RWPE2 (cell line): ENCODE measurements around the gene SEC24C.

ENCODE experiments used
- ATAC-seq: fragments of 200-7000 bp; cut with Tn5 transposase; 3 replicates; pipeline ENCODE4 v1.9.1; 2021; ENCODE audit warnings: low read depth
- DNase-seq: peaks from one replicate; pipeline ENCODE4 v3.0.0-alpha.2; 2020; ENCODE audit warnings: low spot score
- H3K27ac ChIP-seq: fragments of 450-650 bp; 2 replicates; pipeline ENCODE4 v1.5.1; 2017; ENCODE audit warnings: mild to moderate bottlenecking; ENCODE audit not compliant: poor library complexity, severe bottlenecking
- H3K27me3 ChIP-seq: fragments of 250-450 bp; sonication (Bioruptor Pico); 2 replicates; pipeline ENCODE4 v1.5.1; 2021; ENCODE audit warnings: mild to moderate bottlenecking, moderate library complexity; ENCODE audit not compliant: insufficient read depth, poor library complexity, severe bottlenecking
- H3K36me3 ChIP-seq: fragments of 250-450 bp; sonication (Bioruptor Pico); 2 replicates; pipeline ENCODE4 v1.5.1; 2020; ENCODE audit warnings: low read depth, mild to moderate bottlenecking, moderate library complexity
- H3K4me1 ChIP-seq: fragments of 250-450 bp; sonication (Bioruptor Pico); 2 replicates; pipeline ENCODE4 v1.5.1; 2021; ENCODE audit warnings: mild to moderate bottlenecking, moderate library complexity; ENCODE audit not compliant: insufficient read depth, poor library complexity, severe bottlenecking
- H3K4me3 ChIP-seq: fragments of 250-450 bp; sonication (Bioruptor Pico); 2 replicates; pipeline ENCODE4 v1.5.1; 2021; ENCODE audit warnings: mild to moderate bottlenecking, moderate library complexity; ENCODE audit not compliant: severe bottlenecking
- H3K9me3 ChIP-seq: fragments of 250-450 bp; sonication (Bioruptor Pico); 2 replicates; pipeline ENCODE4 v1.5.1; 2021; ENCODE audit warnings: mild to moderate bottlenecking, moderate library complexity; ENCODE audit not compliant: severe bottlenecking
- TF ChIP-seq, protein P1 (sequence below): fragments of 450-650 bp; IDR thresholded peaks from one replicate; pipeline ENCODE4 v1.5.1; 2017; ENCODE audit warnings: mild to moderate bottlenecking, moderate library complexity; ENCODE audit not compliant: poor library complexity, severe bottlenecking

SEC24C gene

GRCh38 chr10:73772281-73773151 lies 28.3 kb downstream of the SEC24C start:
- Histone ChIP-seq H3K9me3 (no peaks in the 10 kb centered on the region), H3K27ac (peak overlapping the region; percentile 90), H3K27me3 (no peaks in the 10 kb centered on the region), H3K4me3 (peak overlapping the region; percentile 52), H3K36me3 (peaks cover 73% of the 10 kb centered on the region), H3K4me1 (peaks cover 10% of the 10 kb centered on the region)
- TF ChIP-seq, protein P1, sequence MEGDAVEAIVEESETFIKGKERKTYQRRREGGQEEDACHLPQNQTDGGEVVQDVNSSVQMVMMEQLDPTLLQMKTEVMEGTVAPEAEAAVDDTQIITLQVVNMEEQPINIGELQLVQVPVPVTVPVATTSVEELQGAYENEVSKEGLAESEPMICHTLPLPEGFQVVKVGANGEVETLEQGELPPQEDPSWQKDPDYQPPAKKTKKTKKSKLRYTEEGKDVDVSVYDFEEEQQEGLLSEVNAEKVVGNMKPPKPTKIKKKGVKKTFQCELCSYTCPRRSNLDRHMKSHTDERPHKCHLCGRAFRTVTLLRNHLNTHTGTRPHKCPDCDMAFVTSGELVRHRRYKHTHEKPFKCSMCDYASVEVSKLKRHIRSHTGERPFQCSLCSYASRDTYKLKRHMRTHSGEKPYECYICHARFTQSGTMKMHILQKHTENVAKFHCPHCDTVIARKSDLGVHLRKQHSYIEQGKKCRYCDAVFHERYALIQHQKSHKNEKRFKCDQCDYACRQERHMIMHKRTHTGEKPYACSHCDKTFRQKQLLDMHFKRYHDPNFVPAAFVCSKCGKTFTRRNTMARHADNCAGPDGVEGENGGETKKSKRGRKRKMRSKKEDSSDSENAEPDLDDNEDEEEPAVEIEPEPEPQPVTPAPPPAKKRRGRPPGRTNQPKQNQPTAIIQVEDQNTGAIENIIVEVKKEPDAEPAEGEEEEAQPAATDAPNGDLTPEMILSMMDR = no peak
- DNase-seq (peak; percentile 87), ATAC-seq (peak; percentile 63)

GRCh38 chr10:73773152-73773879 lies 29.1 kb downstream of the SEC24C start:
- TF ChIP-seq, protein P1 = no peak
- Histone ChIP-seq H3K27ac (peak overlapping the region; percentile 90), H3K36me3 (peaks cover 70% of the 10 kb centered on the region), H3K9me3 (no peaks in the 10 kb centered on the region), H3K4me1 (peaks cover 10% of the 10 kb centered on the region), H3K27me3 (no peaks in the 10 kb centered on the region), H3K4me3 (peak overlapping the region; percentile 52)
- ATAC-seq = peak; percentile 0; the same call in 1 of the 3 replicates
- DNase-seq = no peak

GRCh38 chr10:73774637-73775036 lies 30.5 kb downstream of the SEC24C start:
- DNase-seq (no peak), ATAC-seq (0 out of 3 replicates have a peak, but pooled peaks have one; percentile 10)
- Histone ChIP-seq H3K27ac (peak overlapping the region; percentile 90), H3K4me3 (peak overlapping the region; percentile 52), H3K27me3 (no peaks in the 10 kb centered on the region), H3K36me3 (peaks cover 72% of the 10 kb centered on the region), H3K9me3 (no peaks in the 10 kb centered on the region), H3K4me1 (peaks cover 10% of the 10 kb centered on the region)
- TF ChIP-seq, protein P1 = peak; percentile 27

DNA sequence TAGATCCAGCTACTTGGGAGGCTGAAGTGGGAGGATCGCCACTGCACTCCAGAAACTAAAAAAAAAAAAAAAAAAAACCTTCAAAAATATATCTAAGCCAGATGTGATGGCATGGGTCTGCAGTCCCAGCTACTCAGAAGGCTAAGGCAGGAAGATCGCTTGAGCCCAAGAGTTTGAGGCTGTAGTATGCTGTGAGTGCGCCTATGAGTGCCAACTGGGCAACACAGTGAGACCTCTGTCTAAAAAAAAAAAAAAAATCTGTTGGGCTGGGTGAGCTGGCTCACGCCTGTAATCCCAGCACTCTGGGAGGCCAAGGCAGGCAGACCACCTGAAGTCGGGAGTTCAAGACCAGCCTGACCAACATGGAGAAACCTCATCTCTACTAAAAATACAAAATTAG lies 34.8 kb downstream of the SEC24C start:
- Histone ChIP-seq H3K4me1 (peaks cover 11% of the 10 kb centered on the region), H3K36me3 (peaks cover 70% of the 10 kb centered on the region), H3K4me3 (no peak overlapping the region), H3K27me3 (no peaks in the 10 kb centered on the region), H3K9me3 (no peaks in the 10 kb centered on the region), H3K27ac (no peak overlapping the region)
- DNase-seq = no peak
- no peak for ATAC-seq
- TF ChIP-seq, protein P1 = no peak
